Ramos (cell line): ENCODE data around the gene SGSM2.

Experiments
- in situ Hi-C: fragments of 300-500 bp; cut with MboI; formaldehyde crosslinking; loops from one replicate; pipeline ENCODE4 v1.14.3; 2022; ENCODE audit warnings: low sequenced_read_pairs; ENCODE audit not compliant: unreplicated experiment

The SGSM2 gene

DNA sequence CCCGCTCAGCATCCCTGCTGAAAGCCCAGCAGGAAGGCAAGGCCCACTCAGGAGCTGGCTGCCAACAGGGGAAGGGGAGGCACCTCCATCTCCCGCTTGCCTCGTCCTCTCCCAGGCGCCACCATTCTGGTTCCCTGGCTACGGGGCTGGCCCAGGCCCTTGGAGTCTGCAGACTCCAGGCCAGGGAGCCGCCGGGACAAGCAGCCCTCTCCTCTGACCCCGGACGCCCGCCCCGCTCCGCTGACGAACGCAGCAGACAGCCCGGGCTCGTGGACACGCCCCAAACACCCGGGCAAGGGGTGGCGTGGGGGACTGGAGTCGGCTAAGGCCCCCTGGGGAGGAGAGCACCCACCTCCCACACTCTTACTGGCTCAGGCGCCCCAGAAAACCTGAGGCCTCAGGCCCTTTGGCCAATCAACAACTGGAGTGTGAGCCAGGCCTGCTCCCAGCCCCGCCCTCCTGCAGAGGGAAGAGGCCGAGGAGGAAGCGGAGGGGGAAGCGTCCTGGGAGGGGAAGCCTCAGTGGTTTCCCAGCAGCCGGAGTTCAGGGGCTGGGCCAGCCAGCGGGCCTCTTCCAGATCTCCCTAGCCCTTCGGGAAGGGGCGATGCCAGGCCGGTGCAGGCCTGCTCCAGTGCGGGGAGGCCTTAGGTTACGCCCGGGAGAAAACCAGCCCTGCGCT lies 59.4 kb downstream of the SGSM2 start:
- in situ Hi-C loops, result no loop called here

DNA sequence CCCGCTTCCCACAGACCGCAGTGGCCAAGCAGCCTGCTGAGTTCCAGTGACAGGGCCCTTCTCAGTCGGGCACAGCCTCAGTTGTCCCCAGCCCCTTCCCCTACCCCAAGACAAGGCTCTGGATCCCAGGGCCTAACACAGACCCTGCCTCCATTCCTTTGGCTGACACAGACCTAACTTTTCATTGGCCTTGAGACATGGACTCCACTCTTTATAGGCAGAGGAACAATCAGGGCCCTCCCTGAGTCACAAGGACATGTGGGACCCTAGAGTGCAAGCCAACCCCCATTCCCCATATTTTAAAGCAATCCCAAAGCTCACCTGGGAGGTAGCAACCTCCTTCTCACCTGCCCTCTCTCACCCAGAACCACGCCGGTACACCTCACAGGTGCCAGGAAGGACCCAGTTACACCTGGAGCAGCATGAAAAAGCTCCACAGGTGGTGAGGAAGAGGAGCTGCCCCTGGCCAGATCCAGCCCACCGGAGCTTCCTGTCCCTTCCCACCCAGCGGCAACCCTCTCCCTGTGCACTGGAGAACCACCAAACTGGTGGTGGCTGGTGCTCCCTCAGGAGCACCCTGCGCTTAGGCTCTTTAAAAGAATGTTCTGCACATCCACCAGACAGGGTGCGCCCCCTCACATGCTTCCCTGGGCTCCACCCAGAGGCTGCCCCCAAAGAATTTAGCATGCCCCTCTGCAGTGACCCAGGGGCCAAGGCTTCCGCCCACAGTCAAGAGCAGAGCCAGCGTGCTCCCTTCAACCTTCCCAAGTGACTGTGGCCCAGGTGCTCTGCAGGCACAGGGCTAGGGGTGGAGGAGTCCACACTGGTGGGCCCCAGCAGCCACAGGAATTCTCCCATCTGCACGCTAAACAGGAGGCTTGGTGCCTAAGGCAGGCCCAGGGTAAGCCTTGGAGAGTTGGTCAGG lies 60.2 kb downstream of the SGSM2 start:
- in situ Hi-C loops, result no loop called here

DNA sequence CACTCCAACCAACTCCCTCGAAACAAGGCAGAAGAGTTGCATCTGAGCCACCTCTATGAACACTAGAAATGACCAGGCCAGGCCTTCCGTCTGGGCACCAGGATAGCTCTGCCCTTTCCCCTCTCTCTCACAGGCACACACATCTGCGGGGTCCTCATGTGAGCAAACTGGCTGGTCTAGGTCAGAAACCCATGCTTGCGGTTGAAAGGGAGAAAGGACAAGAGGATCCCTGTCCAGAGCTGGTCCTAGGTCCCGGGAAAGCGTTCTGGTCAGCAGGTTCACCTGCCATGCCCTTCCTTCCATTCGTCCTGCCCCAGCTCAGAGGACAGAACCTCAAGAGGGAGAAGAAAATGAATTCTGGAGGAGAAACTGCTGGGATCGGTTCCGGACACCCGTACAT lies 60.9 kb downstream of the SGSM2 start:
- in situ Hi-C loops, result no loop called here

DNA sequence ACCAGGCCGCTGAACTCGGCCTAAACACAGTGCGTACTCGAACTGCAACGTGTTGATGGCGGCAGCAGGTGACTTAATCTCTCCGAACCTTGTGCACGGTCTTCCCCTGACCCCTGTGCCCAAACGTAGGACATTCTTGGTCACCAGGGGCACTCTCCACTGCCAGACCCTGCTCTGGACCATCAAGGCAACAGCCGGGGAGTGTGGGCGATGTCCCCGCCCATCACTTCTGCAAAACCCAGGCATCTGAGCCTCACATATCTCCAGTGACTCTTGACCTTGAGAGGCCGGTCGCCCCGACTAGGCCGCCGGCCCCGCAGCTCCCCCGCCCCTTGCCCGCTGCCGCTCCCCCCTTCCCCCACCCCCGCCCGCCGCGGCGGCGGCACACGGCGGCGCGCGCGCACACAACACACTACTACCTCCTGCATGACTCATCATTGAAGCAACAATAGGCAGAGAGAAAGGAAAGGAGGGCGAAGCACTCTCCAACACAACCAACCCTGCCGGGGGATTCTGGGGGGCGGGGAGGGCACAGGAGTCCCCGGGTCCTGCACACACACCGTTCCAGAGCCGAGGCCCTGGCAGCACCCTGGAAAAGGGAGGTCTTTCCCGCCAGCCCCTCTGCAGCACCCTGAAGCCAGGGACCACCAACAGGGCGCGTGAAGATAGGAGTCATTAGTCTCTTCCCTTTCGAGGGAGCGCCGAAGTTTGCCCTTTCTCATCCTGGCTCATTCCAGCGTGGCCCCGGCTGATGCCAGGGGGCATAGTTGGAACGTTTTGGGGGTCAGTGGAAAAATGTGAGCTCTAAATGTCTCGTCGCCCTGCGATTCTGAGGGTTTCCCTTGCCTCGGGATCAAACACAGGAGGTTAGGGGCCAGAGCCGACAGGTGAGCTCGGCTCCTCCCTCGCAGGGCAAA lies 61.6 kb downstream of the SGSM2 start:
- in situ Hi-C loops, result no loop called here

DNA sequence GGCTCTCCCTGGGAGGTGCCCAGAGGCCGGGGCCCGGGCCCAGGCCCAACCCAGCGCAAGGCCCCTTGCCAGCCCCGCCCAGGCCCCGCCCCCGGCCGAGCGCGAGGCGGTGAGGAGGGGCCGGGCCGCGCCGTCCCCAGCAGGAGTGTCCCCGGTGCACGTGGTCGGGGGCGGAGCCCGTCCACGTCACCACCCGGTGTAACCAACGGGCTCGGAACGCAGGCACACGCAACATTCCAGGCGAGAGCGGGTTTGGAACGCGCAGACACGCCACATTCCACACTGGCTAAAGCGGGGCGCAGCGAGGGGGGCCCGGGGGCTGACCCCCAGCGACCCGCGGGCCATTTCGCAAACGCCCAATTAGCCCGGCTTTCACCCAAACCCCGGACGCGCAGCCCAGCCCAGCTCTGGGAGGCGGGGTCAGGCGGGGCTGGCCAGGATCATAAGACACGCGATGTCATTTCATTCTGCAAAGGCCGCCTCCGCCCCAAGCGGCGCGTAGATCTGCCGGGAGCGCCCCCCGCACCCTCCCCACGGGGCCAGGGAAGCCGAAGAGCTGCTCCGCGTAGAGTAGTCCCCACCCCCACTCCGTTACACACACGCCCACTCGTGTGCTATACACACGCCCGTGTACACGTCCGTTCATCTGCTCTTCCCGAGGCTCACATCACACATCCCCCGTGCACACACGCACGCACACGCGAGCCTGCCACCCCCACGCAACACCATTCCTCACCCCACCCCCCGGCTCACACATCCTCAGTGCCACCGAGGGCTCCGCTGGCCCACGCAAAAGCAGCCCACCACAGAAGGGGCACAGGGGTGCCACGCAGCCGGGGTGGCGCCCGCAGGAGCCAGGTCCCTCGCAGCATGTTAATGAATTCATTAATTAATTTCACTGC lies 62.5 kb downstream of the SGSM2 start:
- in situ Hi-C loops, result no loop called here

DNA sequence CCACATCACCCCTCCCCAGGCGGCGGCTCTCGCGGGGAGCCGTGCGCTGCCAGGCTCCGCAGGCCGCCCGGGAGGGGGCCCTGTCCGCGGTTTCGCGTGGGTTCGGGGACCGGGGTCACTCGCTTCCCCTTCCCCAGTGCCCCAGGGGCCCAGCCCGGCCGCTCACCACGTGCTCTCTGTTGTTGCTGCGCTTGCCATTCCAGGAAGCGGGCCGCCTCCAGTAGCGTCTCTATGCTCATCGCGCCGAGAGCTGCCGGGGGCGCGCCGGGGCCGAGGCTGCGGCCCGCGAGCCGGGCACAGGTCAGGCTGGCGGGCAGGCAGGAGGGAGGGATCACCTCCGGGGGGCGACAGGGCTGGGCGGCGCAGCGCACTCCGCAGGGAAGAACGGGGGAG lies 63.2 kb downstream of the SGSM2 start:
- in situ Hi-C loops, result no loop called here

DNA sequence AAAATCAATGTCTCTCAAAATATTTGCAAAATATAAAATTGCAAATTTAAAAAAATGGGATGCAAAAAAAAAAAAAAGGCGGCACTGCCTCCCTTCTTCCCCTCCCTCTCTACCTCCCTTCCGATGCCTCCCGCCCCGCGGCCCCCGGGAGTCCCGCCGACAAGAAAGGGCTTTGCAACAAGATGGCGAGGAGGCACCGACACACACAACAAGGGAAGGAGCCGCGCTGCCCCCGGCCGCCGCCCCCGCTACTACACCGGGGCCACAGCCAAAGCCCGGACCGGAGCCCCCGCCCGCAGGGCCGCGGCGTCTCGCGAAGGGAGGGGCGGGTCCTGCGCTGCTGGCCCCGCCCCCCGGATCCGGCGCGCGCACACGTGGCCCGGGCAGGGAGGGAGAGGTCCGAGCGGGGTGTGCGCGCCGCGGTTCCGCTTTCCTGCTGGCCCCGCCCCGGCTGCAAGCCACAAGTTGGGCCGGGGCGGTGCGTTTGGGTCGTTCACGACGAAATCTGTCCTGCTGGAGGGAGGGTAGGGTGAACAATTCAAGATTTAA lies 63.6 kb downstream of the SGSM2 start, which contains the start of gene MNT:
TSS of gene MNT (minus strand) at position 184 of the 549 bp plus-strand sequence. CDS start 348 bp downstream, outside the sequence.
- in situ Hi-C loops, result no loop called here

DNA sequence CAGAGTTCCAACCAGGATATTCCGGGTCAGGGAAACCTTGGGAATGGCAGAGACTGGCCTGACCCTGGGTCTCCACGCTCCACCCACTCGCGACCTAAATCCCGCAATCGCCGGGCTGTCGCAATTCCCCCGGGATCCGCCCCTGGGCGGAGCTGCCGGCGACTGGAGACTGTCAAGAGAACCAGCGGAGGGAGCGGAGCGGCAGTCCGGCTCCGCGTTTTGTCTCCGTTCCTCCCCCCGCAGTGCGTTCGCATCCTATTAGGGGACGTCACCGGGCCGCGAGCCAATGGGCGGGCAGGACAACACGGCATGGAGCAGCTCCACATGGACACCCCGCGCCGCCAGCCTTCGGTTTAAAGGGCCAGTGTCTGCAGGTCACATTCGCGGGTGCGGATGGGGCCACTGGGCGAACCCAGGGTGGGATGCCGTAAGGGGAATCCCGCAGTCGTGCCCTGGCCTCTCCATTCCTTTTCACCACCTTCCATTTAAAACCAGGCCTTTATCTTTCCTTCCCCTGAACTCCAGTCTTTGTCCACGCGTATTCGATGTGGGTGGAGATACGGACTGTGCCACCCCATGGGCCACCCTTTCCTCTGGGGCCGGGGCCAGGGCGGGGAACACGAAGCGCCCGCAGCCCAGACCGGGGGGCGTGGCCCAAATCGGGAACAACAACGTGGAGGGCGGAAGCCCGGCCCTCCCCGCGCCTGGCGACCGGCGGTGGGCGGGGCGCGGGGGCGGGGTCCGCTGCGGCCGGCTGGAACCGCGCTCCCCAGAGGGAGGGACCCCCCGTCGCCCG lies 64.3 kb downstream of the SGSM2 start:
- in situ Hi-C loops, result no loop called here

DNA sequence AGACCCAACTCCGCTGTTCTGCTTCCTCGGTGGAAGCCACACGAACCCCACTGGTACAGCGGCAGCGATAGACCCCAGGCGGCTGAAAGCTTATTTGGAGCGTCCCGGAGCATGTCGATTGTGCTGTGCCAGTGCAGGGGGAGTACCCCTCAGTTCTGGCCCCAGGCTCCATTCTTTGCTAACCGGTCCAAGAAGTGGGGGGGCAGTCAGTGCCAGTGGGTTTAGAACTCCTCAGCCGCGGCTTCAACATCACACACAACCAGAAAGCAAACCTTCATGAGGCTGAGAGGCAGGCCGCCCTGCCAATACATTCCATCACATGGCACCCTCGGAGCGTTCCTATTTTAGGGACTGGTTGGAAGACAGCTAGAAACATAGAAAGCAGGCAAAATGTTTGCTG lies 65.2 kb downstream of the SGSM2 start:
- in situ Hi-C loops, result no loop called here

DNA sequence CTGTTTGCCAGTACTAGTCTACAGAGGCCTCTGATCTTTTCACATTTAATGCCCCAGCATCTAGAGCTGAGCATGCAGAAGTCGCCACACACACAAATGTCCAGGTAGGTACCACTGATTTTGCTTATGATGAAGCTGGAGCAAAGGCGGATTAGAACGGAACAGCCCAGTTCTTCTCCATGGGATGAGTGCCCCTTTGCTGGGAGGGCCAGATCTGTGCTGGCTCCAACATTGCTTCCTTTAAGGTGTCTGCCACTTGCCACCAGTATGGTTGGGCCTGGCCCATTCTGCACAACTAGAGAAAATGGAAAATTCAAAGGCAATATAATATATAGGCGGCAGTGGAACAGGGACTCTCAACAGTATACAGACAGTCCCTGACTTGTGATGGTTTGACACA lies 65.7 kb downstream of the SGSM2 start:
- in situ Hi-C loops, result no loop called here

DNA sequence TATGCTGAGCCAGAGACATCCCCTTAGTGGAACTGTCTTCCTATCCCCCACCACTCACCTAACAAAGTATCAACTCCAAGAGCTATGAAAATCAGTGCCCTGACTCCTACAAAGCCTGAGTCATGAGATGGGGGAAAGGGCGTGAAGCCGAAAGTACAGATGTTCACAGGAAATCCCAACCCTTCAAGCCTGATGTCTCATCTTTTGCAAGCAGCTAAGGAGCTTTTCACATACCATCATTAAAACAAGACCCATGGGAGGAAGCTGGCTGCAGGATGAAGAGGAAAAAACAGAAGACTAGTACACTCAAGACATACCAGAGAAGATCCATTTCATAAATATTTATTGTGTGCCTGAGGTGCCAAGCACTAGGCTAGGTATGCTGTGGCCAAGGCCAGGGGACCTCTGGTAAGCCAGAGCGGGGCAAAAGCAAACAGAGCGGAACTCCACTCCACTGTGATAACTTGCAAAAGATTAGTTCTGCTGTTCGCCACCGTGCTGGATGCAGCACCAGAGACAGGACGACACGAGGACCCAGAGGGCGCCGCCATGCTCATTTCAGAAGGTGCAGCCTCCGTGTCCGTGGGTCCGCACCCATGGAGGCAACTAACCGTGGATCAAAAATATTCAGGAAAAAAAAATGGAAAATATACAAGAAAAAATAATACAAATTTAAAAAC lies 68.1 kb downstream of the SGSM2 start:
- in situ Hi-C loops, result no loop called here

DNA sequence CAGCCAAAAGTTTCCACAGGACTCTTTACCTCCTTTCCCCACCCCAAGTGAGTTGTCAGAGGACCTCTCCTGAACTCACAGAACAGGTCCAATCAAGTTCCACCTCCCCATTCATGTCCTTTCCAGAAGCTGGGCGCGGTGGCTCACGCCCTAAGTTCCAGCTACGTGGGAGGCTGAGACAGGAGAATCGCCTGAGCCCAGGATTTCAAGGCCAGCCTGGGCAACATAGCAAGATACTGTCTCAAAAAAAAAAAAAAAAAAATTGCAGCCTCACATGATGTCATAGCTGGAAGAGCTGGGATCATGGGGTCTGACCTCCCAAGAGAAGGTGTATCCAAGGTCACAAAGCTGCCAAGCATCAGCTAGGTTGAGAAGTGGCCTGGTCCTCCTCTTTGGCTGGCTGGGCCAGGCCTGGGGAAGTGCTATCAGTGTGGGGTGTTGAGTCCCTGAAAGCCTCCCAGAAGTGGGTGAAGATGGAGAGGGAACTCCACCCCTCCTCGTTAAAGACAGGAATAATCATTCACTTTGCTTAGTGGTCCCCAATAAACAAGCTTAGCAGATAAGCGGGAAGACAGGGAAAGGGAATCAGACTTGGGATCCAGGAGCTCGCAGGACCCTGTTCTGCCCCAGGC lies 69.1 kb downstream of the SGSM2 start:
- in situ Hi-C loops, result no loop called here

DNA sequence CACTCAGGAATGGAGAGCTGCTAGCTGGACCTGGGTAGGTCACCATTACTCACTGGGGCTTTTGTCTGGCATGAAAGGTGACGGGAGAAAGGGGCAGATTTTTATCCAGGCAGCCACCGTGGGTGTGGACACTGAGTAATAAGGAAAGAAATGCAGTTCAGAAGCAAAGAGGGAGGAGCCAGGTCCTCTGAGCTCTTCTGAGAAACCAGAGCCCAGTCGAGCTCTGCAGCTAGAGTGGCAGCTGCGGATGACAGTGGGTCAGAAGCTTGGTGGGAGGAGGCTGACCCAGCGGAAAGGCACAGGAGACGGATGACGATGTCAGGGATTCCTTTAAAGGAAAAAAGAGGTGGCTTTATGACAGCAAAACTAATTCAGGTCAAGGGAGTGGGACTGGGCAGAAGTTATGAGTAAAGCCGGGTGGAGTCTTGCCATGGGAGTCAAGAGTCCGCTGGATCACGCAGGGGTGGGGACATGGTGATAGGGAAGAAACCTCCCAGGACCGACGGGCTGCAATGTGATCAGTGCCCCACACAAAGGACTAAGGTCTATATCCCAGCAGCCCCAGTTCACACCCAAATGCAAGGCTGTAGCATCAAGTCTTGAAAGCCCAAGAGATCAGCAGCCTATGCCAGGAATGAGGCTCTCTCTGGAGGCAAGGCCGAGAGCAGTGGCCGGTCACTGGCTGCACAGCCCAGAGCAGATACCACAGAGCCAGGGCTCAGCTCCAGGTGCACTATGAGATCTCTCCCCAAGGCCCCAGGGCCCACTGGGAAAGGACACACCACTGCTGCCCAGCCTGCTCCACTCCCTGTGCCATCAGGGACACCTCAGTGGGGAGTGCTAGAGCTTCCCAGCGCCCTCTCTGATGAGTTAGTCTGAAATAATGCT lies 69.8 kb downstream of the SGSM2 start:
- in situ Hi-C loops, result no loop called here

DNA sequence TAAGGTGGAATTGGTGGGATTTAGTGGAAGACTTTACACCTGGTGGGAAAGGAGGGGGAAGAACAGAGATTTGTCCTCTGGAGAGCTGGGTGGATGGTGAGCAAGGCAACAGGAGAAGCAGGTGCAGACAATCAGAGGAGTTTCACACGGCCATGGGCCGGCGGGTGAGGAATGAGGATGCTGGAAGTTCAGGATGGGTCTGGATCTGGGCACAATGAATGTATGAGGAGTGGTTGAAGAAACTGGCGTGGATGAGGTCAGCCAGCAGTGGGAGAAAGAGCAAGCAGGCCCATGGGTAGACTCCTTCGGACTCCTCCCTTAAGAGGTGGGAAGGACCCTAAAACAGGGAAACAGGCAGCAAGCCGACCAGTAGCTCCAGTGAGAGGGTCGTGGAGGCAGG lies 73.7 kb downstream of the SGSM2 start:
- in situ Hi-C loops, result loop anchor here (5.0 kb wide), 1 partner anchor 34 kb away; no protein-coding TSS in a partner anchor

DNA sequence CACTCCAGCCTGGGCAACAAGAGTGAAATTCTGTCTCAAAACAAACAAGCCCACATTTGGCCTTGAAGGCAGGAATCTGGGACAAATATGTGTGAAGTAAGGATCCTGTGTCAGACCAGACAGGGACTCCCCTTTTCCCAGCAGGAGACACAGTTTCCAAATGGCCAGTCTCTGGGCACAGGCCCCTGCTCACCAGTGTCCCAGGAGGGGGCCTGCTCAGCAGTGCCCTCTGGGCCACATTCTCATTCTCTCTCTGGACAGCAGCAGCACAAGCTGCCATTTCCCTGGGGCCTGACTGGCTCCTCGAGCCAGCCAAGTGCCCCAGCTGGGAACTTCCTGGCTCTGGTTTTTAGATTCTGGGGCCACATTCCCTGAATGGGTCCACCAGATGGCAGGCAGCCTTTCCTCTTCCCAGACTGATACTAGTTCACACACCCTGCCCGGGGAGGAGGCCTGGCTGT lies 75.3 kb downstream of the SGSM2 start:
- in situ Hi-C loops, result loop anchor here (5.0 kb wide), 1 partner anchor 35 kb away; no protein-coding TSS in a partner anchor

DNA sequence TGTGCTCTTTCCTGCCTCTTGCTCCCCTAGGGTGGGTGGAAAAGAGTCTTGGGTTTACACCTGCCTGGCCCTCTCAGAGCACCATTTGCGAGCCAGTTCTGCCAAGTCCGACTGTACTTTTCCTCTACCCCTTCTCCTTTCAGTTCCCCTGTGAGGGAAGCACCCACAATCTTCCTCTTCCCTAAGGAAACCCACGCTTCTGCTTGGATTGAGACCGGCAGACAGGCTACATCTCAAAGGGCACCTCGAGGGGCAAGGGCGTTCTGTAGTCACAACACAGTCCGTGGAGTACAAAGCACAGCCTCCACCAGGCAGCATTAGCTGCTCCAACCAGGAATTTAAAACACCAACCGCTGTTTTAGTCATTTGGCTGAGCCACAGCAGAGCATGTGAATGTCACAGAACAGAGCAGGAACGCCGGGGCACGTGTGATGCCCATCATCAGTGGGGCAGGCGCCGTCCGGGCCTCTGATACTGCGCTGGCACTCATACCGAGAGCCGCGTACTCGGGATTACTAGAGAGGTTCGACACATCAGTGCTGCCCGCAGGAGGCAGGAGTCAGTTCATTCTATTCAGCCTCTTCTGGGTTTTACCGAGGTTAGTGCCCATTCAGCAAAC lies 77.3 kb downstream of the SGSM2 start:
- in situ Hi-C loops, result loop anchor here (5.0 kb wide), 1 partner anchor 37 kb away; no protein-coding TSS in a partner anchor
